Activated T-helper 17 cell treated with anti-CD3 and anti-CD28 coated beads, Interleukin-2, amount 50 U/mL, for 72 hours (primary cell): Measurements from ENCODE around the gene AQP5. TPM values are rescaled to one million over a fixed set of nuclear protein-coding genes. Genes with fewer than 3 reads are reported as not detected.
A peak's percentile ranks its signal among the peaks of the same experiment; 100 is the strongest.

Source experiments
- ATAC-seq: fragments of 150-1000 bp; cut with Tn5 transposase; replicated peaks from 2 replicates; pipeline ENCODE4 v1.10.0; 2021; ENCODE audit warnings: mild to moderate bottlenecking, moderate library complexity
- H3K27ac Mint-ChIP-seq: one replicate; pipeline ENCODE4 v1.8.0; 2022; ENCODE audit warnings: mixed read lengths
- H3K27me3 Mint-ChIP-seq: one replicate; pipeline ENCODE4 v1.8.0; 2022; ENCODE audit warnings: mixed read lengths
- H3K36me3 Mint-ChIP-seq: one replicate; pipeline ENCODE4 v1.8.0; 2022; ENCODE audit warnings: low read depth, mild to moderate bottlenecking, mixed read lengths
- H3K4me1 Mint-ChIP-seq: one replicate; pipeline ENCODE4 v1.8.0; 2022; ENCODE audit warnings: mixed read lengths
- H3K4me3 Mint-ChIP-seq: one replicate; pipeline ENCODE4 v1.8.0; 2022; ENCODE audit warnings: mild to moderate bottlenecking, mixed read lengths
- H3K9me3 Mint-ChIP-seq: one replicate; pipeline ENCODE4 v1.8.0; 2022; ENCODE audit warnings: mixed read lengths
- total RNA-seq, 2 donors: library from RNA; stranded (reverse); gene quantifications; one replicate each; pipeline ENCODE4 v1.2.3, GENCODE V29; 2022

AQP5 gene
- total RNA-seq, 2 donors from 2014 or later = not detected

DNA sequence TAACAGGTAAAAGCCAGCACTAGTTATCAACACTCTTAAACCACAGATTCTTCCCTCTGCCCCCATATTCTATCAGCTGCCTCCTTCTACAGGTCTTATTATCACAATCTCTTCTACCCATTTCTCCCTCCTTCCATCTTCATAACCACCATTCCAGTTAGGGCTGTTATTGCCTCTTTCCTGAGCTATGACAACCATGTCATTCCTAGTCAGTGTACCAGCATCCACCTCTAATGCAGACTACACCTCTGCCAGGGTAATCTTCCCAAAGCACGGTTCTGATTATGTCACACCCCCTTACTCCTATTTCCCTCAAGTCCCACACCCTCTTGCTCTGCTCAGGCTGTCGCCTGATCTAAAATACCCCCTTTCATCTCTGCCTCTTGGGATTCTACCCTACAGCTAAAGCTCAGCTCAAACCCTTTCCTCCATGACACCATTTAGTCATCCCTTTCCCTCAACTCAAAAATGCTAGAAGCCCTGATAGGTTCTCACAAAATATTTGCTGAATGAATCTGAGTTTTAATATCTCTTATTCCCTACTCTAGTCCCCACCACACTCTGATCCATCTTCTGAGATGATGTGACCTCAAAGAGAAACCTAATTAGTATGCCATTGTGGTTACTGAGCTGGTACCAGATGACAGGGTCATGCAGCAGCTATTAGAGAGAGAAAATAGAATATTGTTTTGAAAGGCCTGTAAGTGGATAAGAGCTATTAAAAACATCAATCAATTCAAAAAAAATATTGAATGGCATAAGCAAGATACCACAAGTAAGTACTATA, 51.9 kb downstream of the AQP5 start:
- Mint-ChIP-seq H3K4me1 (peaks cover 19% of the 10 kb centered on the region), H3K9me3 (no peaks in the 10 kb centered on the region), H3K27ac (no peak overlapping the region), H3K36me3 (peaks cover 61% of the 10 kb centered on the region), H3K27me3 (no peaks in the 10 kb centered on the region), H3K4me3 (no peak overlapping the region)
- peak; percentile 77 for ATAC-seq

DNA sequence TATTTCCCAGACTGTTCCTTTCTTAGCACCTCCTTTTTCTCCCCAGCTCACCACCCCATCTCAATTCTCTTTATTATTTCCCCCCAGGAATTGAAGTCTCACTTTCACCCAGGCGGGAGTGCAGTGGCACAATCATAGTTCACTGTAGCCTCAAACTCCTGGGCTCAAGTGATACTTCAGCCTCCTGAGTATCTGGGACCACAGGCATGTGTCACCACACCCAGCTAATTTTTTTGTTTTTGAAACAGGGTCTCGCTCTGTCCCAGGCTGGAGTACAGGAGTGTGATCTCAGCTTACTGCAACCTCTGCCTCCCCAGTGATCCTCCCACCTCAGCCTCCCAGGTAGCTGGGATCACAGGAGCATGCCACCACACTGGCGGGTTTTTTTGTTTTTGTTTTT, 52.7 kb downstream of the AQP5 start:
- peaks cover 59% of the 10 kb centered on the region for H3K36me3 Mint-ChIP-seq
- H3K27ac Mint-ChIP-seq = no peak overlapping the region

More for the DNA sequence above, 52.7 kb downstream of the AQP5 start:
- no peaks in the 10 kb centered on the region for H3K27me3 Mint-ChIP-seq
- ATAC-seq = no peak
- no peaks in the 10 kb centered on the region for H3K9me3 Mint-ChIP-seq
- H3K4me3 Mint-ChIP-seq = no peak overlapping the region
- peaks cover 23% of the 10 kb centered on the region for H3K4me1 Mint-ChIP-seq

Other genes with a start within 250 kb of the AQP5 start
- 100 to 1,000 TPM; 407 to 411 TPM for gene TMBIM6, start 220.3 kb upstream of the AQP5 start, total RNA-seq
- 1 to 10 TPM; 1.2 to 2.4 TPM for gene NCKAP5L, start 133.5 kb upstream of the AQP5 start, total RNA-seq
- gene BCDIN3D, start 118.8 kb upstream of the AQP5 start, total RNA-seq = 1 to 10 TPM; 3.4 to 5.1 TPM
- 1 to 10 TPM in 1 of 2 donors, under 1 TPM in 1; 0.73 to 1.6 TPM for gene FAIM2, start 58.0 kb upstream of the AQP5 start, total RNA-seq
- gene AQP2, start 11.1 kb upstream of the AQP5 start, total RNA-seq = not detected
- not detected for gene AQP6, start 11.1 kb downstream of the AQP5 start, total RNA-seq
- 100 to 1,000 TPM; 132 to 145 TPM for gene RACGAP1, start 63.6 kb downstream of the AQP5 start, total RNA-seq
- gene ASIC1, start 95.7 kb downstream of the AQP5 start, total RNA-seq = 1 to 10 TPM in 1 of 2 donors, under 1 TPM in 1; 0.53 to 1.4 TPM
- 10 to 100 TPM; 29.4 to 57.3 TPM for gene SMARCD1, start 123.5 kb downstream of the AQP5 start, total RNA-seq
- under 1 TPM in 1 of 2 donors, not detected in 1; 0.35 TPM for gene GPD1, start 142.1 kb downstream of the AQP5 start, total RNA-seq
- 10 to 100 TPM; 29.8 to 55.5 TPM for gene COX14, start 150.4 kb downstream of the AQP5 start, total RNA-seq
- 10 to 100 TPM; 72.0 to 77.6 TPM for gene CERS5, start 205.5 kb downstream of the AQP5 start, total RNA-seq